ENCODE data around the gene DNAH1. TPM values are rescaled to one million over a fixed set of nuclear protein-coding genes. Genes with fewer than 3 reads are reported as not detected.

The DNAH1 gene
- total and polyA plus RNA-seq, 2 donors from 2014 or later: 1.7 to 12.1 TPM

- Histone ChIP-seq H3K4me1 (ENCODE audit: control insufficient read depth in 2 of 3, insufficient read depth in 2 of 3, low read depth in 1 of 3, low read length in 3 of 3) (peaks cover 0 to 15% (median 12%) of the 10 kb centered on the region in 3 donors), H3K36me3 (ENCODE audit: control insufficient read depth in 2 of 3, insufficient read depth in 3 of 3, low read length in 3 of 3) (no peaks in the 10 kb centered on the region), H3K9ac (ENCODE audit: low read length in 3 of 3) (no peak overlapping the region), H3K27me3 (ENCODE audit: control insufficient read depth, insufficient read depth, low read length) (no peaks in the 10 kb centered on the region), H3K9me3 (ENCODE audit: control insufficient read depth in 2 of 3, insufficient read depth in 1 of 3, low read length in 3 of 3) (no peaks in the 10 kb centered on the region), H3K27ac (ENCODE audit: low read depth in 2 of 2, low read length in 2 of 2) (peak overlapping the region in 1 of 2 donors; percentile 74), H3K4me3 (ENCODE audit: low read length in 3 of 3) (no peak overlapping the region)
- TF ChIP-seq, protein P1, sequence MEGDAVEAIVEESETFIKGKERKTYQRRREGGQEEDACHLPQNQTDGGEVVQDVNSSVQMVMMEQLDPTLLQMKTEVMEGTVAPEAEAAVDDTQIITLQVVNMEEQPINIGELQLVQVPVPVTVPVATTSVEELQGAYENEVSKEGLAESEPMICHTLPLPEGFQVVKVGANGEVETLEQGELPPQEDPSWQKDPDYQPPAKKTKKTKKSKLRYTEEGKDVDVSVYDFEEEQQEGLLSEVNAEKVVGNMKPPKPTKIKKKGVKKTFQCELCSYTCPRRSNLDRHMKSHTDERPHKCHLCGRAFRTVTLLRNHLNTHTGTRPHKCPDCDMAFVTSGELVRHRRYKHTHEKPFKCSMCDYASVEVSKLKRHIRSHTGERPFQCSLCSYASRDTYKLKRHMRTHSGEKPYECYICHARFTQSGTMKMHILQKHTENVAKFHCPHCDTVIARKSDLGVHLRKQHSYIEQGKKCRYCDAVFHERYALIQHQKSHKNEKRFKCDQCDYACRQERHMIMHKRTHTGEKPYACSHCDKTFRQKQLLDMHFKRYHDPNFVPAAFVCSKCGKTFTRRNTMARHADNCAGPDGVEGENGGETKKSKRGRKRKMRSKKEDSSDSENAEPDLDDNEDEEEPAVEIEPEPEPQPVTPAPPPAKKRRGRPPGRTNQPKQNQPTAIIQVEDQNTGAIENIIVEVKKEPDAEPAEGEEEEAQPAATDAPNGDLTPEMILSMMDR (IDR thresholded peaks at IDR 0.05; ENCODE audit: borderline replicate concordance, extremely low read depth, insufficient read depth): no peak
- FAIRE-seq: no peak
- intact Hi-C loops (cut with DNase I): no loop called here
- peak in 1 of 5 donors; percentile 51 for DNase-seq
Observed at GRCh38 chr3:52430416-52430810, 114.3 kb downstream of the DNAH1 start.

GRCh38 chr3:52431459-52432223 is 115.5 kb downstream of the DNAH1 start:
- Histone ChIP-seq H3K4me1 (ENCODE audit: control insufficient read depth in 2 of 3, insufficient read depth in 2 of 3, low read depth in 1 of 3, low read length in 3 of 3) (peaks cover 0 to 15% (median 12%) of the 10 kb centered on the region in 3 donors), H3K27me3 (ENCODE audit: control insufficient read depth, insufficient read depth, low read length) (no peaks in the 10 kb centered on the region), H3K4me3 (ENCODE audit: low read length in 3 of 3) (no peak overlapping the region), H3K36me3 (ENCODE audit: control insufficient read depth in 2 of 3, insufficient read depth in 3 of 3, low read length in 3 of 3) (no peaks in the 10 kb centered on the region), H3K9me3 (ENCODE audit: control insufficient read depth in 2 of 3, insufficient read depth in 1 of 3, low read length in 3 of 3) (no peaks in the 10 kb centered on the region), H3K9ac (ENCODE audit: low read length in 3 of 3) (no peak overlapping the region), H3K27ac (ENCODE audit: low read depth in 2 of 2, low read length in 2 of 2) (peak overlapping the region in 1 of 2 donors; percentile 33)
- TF ChIP-seq, protein P1 (IDR thresholded peaks at IDR 0.05; ENCODE audit: borderline replicate concordance, extremely low read depth, insufficient read depth): no peak
- no peak for FAIRE-seq
- DNase-seq: peak in 1 of 5 donors; percentile 69
- intact Hi-C loops (cut with DNase I): no loop called here

DNA sequence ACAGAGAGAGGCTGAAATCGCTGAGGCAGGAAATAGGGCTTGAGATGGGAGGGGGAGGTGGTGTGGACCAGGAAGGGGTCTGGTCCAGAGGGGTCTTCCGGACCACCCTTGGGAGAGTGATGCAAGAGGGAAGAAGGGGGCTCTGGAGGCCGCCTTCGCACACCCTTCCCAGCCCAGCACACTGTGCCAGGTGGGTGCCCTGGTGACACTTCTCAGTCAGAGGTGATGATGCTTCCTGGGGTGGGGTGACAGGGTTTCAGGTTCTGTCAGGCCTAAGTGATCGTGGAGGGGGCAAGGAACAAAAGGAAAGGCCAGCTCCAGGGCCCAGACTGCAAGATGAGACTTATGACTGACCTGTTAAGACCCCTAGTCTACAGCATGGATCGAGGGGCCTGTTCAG is 116.1 kb downstream of the DNAH1 start:
- FAIRE-seq: no peak
- no peaks in the 10 kb centered on the region for H3K36me3 ChIP-seq (ENCODE audit: control insufficient read depth in 2 of 3, insufficient read depth in 3 of 3, low read length in 3 of 3)
- peak overlapping the region; percentile 33 to 34 for H3K27ac ChIP-seq (ENCODE audit: low read depth in 2 of 2, low read length in 2 of 2)
- intact Hi-C loops (cut with DNase I): no loop called here
- peaks cover 0 to 15% (median 12%) of the 10 kb centered on the region in 3 donors for H3K4me1 ChIP-seq (ENCODE audit: control insufficient read depth in 2 of 3, insufficient read depth in 2 of 3, low read depth in 1 of 3, low read length in 3 of 3)
- TF ChIP-seq, protein P1 (IDR thresholded peaks at IDR 0.05; ENCODE audit: borderline replicate concordance, extremely low read depth, insufficient read depth): no peak
- no peaks in the 10 kb centered on the region for H3K27me3 ChIP-seq (ENCODE audit: control insufficient read depth, insufficient read depth, low read length)
- no peak overlapping the region for H3K9ac ChIP-seq (ENCODE audit: low read length in 3 of 3)
- no peaks in the 10 kb centered on the region for H3K9me3 ChIP-seq (ENCODE audit: control insufficient read depth in 2 of 3, insufficient read depth in 1 of 3, low read length in 3 of 3)
- DNase-seq: peak in 2 of 5 donors; percentile 43 to 58
- no peak overlapping the region for H3K4me3 ChIP-seq (ENCODE audit: low read length in 3 of 3)
